ENCODE measurements around the gene SMIM14. TPM values are rescaled to one million over a fixed set of nuclear protein-coding genes. Genes with fewer than 3 reads are reported as not detected.
"Not testable (repeated sequence)": the region's sequence is repeated elsewhere in the genome, so short reads cannot be mapped to it uniquely, and the experiment has no call there.

Gene SMIM14
- total RNA-seq, 1 donor from 2014 or later: 43.1 TPM

DNA sequence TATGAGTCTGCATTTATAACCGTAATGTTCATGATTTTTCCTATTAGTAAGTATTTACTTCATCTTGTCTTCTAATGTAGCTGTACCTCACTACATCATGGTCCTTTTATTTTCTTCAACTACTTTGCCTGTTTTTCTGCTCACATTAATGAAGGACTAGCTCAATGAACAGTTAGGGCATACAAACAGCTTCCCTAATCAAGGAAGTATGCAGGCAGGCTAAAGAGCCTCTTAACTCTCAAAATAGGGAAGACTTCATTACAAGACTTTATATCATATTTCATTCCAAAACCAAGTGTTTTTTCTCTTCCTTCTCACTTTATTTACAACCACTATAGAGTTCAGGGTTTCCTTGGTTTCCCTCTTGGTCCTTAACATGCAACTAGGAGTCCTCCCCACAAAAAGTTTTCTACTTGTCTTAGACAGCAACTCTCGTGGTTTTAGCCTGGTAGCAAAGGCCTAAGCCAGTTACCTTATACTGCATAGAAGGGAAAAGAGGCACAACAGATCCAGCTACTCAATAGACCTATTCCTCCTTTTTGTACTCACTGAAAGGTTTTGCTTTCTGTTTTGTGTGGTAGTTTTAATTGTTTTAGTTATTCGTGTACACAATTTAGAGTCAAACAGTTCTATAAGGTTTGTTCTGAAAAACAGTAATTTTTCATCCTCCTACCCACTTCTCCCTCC, 40.8 kb downstream of the SMIM14 start:
- DNase-seq (ENCODE audit: low spot score): no peak

DNA sequence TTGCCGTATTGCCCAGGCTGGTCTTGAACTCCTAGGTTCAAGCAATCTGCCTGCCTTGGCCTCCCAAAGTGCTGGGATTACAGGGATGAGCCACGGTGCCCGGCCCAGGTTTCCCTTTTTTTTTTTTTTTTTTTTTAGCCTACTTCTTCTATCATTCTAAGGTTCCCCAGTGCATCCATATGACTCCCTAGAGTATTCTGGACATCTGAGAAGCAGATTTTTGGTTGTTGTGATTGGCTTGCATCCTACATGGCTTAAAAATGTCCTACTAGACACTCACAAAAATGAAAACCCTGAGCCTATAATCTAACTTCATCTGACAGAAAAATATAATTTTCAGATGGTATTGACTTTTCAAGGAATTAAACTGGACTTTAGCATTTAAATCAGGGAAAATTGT, 41.7 kb downstream of the SMIM14 start:
- no peak for DNase-seq (ENCODE audit: low spot score)

GRCh38 chr4:39591290-39591689, 47.4 kb downstream of the SMIM14 start:
- no peak for DNase-seq (ENCODE audit: low spot score)

- DNase-seq (ENCODE audit: low spot score): no peak
Measured at GRCh38 chr4:39587881-39588280, 50.8 kb downstream of the SMIM14 start.

- DNase-seq (ENCODE audit: low spot score): no peak
Measured at GRCh38 chr4:39574946-39575345, 63.7 kb downstream of the SMIM14 start.

DNA sequence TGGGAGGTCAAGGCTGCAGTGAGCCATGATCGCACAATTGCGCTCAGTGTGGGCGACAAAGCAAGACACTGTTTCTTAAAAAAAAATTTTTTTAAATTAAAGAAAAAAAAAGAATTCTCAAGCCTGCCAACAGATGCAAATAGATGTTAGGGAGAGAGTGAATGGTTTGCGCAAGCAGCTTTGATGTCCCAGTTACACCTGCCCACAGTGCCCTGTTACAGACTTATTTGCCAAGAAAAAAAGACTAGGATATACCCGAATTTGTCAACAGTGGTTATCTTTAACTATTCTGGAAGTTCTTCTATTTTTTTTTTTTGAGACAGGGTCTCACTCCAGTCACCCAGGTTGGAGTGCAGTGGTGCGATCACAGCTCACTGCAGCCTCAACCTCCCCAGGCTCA, 67.2 kb downstream of the SMIM14 start:
- DNase-seq (ENCODE audit: low spot score): no peak

- DNase-seq (ENCODE audit: low spot score): peak; percentile 14
Measured at GRCh38 chr4:39571054-39571453, 67.6 kb downstream of the SMIM14 start.

GRCh38 chr4:39569209-39569608, 69.5 kb downstream of the SMIM14 start:
- DNase-seq (ENCODE audit: low spot score): no peak

GRCh38 chr4:39568805-39569204, 69.9 kb downstream of the SMIM14 start:
- no peak for DNase-seq (ENCODE audit: low spot score)

DNA sequence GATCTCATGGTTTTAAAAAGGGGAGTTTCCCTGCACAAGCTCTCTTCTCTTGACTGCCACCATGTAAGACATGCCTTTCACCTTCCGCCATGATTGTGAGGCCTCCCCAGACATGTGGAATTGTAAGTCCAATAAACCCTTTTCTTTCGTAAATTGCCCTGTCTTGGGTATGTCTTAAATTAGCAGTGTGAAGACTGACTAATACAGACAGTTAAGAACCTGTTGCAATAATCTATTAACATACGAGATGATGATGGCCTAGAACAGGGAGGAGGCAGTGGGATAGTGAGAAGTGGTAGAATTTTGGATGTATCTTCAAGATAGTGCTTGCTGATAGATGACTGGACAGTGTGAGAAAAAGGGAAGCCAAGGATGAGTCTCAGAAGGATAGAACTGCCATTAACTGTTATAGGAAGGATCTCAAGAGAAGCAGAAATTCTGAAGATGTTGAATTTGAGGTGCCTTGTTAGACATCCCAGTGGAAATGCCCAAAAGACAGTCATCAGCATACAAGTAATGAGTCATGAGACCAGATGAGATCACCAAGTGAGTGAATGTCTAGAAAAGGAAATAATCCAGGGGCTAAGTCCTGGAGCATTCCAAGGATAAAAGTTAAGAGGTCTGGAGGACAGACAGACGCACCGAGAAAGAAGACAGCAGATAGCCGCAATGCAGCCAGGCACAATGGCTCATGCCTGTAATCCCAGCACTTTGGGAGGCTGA, 72.6 kb downstream of the SMIM14 start:
- no peak for DNase-seq (ENCODE audit: low spot score)

DNA sequence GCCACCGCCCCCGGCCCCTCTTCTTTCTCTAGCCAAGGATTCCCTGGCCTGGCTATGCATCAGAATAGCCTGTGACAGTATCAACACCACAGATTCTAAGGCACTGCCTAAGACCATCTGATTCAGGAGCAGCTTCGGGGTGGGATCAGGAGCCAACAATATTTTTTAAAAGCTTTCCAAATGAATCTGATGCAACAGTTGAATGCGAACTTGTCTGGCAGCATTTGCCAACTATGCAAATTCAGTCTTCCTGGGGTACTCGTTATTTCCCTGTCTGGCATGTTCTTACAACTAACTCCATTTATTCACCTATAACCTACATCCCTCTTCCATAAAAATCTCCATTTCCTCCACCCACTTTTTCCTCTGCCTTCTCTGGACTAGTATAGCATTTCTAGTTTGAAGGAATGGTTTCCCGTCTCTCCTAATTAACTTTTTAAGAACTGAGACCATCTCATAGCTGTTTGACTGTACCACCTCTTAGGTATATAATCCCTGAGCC, 75.3 kb downstream of the SMIM14 start:
- no peak for DNase-seq (ENCODE audit: low spot score)

- DNase-seq (ENCODE audit: low spot score): no peak
Measured at GRCh38 chr4:39562792-39563191, 75.9 kb downstream of the SMIM14 start.

DNA sequence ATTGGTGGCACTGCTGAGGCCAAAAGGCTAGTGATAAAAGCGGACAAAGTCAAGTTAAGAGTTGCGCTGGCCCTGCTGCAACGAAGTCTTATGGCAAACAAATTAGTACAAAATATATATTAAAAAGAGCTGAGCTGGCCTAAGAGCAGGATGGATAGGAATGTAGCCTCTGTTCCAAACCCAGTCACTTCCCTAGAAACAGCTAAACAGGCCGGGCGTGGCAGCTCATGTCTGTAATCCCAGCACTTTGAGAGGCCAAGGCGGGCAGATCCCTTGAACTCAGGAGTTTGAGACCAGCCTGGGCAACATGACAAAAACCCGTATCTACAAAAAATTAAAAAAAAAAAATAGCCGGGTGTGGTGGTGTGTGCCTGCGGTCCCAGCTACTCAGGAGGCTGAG, 79.0 kb downstream of the SMIM14 start:
- no peak for DNase-seq (ENCODE audit: low spot score)

GRCh38 chr4:39555472-39555871, 83.2 kb downstream of the SMIM14 start:
- DNase-seq (ENCODE audit: low spot score): no peak

GRCh38 chr4:39548425-39549067, 90.1 kb downstream of the SMIM14 start:
- DNase-seq (ENCODE audit: low spot score): no peak

GRCh38 chr4:39544580-39545315, 93.9 kb downstream of the SMIM14 start:
- DNase-seq (ENCODE audit: low spot score): no peak

DNA sequence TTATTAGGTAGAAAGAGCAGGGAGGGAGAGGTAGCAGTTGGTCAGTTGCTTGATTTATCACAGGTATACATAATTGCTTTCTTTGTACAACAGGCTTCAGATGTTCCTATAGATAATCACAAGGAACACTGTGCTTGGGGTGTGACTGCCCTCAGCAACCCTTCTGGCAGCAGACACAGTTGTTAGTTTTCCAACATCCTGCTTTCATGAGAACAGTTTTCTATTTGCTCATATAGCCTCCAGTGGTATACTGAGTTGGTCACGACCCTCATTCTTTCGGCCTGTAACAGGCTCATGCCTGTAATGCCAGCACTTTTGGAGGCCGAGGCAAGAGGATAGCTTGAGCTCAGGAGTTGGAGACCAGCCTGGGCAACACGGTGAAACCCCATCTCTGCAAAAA, 94.6 kb downstream of the SMIM14 start:
- DNase-seq (ENCODE audit: low spot score): not testable (repeated sequence)

GRCh38 chr4:39543034-39543433, 95.6 kb downstream of the SMIM14 start:
- DNase-seq (ENCODE audit: low spot score): no peak

DNA sequence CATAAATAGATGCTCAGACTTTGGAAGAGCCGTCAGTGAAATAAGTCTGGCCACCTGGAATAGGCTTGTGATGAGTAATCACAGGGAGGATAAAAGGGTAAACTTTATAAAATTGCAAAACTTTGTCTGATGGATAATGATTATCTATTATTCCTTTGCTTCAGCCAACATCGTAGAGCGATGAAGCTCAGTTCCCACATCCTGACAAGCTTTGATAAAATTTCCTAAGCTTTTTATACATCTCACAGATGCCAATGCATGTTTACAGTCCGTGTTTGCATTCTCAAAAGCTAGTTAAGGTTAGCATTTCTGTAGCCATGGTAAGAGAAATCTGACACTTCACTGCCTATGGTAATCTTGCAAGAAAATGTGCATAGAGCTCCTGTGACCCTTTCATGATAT, 96.1 kb downstream of the SMIM14 start:
- no peak for DNase-seq (ENCODE audit: low spot score)

DNA sequence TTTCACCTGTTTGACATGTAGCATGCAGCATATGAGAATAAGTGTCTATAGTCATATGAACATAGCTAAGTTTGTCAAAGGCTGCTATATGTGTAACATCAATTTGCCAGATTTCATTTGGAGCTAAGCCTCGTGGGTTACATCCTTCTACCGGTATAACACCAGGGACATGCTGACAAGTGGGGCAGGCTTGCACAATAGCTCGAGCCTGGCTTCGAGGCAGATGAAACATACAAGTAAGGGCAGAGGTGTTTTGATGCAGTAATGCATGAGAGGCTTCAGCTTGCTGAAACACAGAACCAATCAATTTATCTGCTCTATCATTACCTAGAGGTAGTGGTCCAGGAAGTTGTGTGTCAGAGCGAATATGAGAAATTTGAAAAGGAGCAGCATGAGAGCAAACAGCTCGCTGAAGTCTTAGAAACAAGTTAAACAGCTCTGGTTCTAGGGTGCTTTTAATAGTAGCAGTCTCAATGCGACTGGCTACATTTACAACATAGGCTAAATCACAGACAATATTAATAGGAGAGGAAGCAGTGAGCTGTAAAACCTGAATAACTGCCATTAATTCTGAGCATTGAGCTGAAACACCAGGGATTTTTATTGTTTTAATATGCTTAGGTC, 96.6 kb downstream of the SMIM14 start:
- DNase-seq (ENCODE audit: low spot score): no peak

- no peak for DNase-seq (ENCODE audit: low spot score)
Measured at GRCh38 chr4:39539089-39539611, 99.5 kb downstream of the SMIM14 start.
